CD14-positive monocyte (primary cell): Measurements from ENCODE around the gene GMDS. TPM values are rescaled to one million over a fixed set of nuclear protein-coding genes. Genes with fewer than 3 reads are reported as not detected.

Experiments
- DNase-seq, 3 donors: peaks; one replicate each; pipeline ENCODE4 v3.0.0-alpha.2; 2011 to 2022
- H2AFZ ChIP-seq: 2 replicates; pipeline ENCODE4 v1.6.0; 2012; ENCODE audit warnings: mild to moderate bottlenecking, low read depth, low read length, inconsistent platforms; ENCODE audit not compliant: insufficient read depth, poor library complexity, severe bottlenecking
- H3K27ac ChIP-seq, 2 donors: 1 replicate in 1 of 2; 2 replicates in 1 of 2; pipeline ENCODE4 v1.5.1; 2012 to 2013; ENCODE audit warnings: low read length in 2 of 2, control low read depth in 1 of 2, inconsistent platforms in 1 of 2, low read depth in 1 of 2, mild to moderate bottlenecking in 1 of 2
- H3K27me3 ChIP-seq, 2 donors: one replicate each; pipeline versions ENCODE4 v1.6.0 to v1.6.1; 2011 to 2013; ENCODE audit warnings: low read length in 2 of 2; ENCODE audit not compliant: control insufficient read depth in 2 of 2, insufficient read depth in 2 of 2
- H3K36me3 ChIP-seq, 2 donors: replicated peaks in 1 of 2; 1 replicate in 1 of 2; 2 replicates in 1 of 2; pipeline versions ENCODE4 v1.5.1 to v1.6.1; 2012 to 2013; ENCODE audit warnings: low read length in 2 of 2, control low read depth in 1 of 2, inconsistent platforms in 1 of 2, mild to moderate bottlenecking in 1 of 2; ENCODE audit not compliant: insufficient read depth in 2 of 2, control insufficient read depth in 1 of 2
- H3K4me1 ChIP-seq, 2 donors: 1 replicate in 1 of 2; 2 replicates in 1 of 2; pipeline versions ENCODE4 v1.5.1 to v1.6.1; 2012 to 2013; ENCODE audit warnings: low read length in 2 of 2, control low read depth in 1 of 2, inconsistent platforms in 1 of 2, mild to moderate bottlenecking in 1 of 2, moderate library complexity in 1 of 2; ENCODE audit not compliant: insufficient read depth in 2 of 2, control insufficient read depth in 1 of 2
- H3K4me2 ChIP-seq: replicated peaks from 2 replicates; pipeline ENCODE3; 2012; ENCODE audit warnings: low read length, moderate library complexity, mild to moderate bottlenecking; ENCODE audit not compliant: poor library complexity, severe bottlenecking; ENCODE audit errors: extremely low read depth
- H3K4me3 ChIP-seq, 3 experiments: fragments of 200-600 bp in 1 of 3; sonication (generic) in 1 of 3; replicated peaks in 1 of 3; 1 replicate in 2 of 3; 2 replicates in 1 of 3; pipeline ENCODE4 v1.5.1; 2011 to 2013; ENCODE audit warnings: low read length in 3 of 3, mild to moderate bottlenecking in 3 of 3, control low read depth in 2 of 3, low read depth in 2 of 3, inconsistent platforms in 1 of 3, moderate library complexity in 1 of 3
- H3K79me2 ChIP-seq: 2 replicates; pipeline ENCODE4 v1.6.0; 2012; ENCODE audit warnings: mild to moderate bottlenecking, control low read depth, inconsistent platforms, low read length, moderate library complexity; ENCODE audit not compliant: insufficient read depth
- H3K9ac ChIP-seq: 2 replicates; pipeline ENCODE4 v1.6.0; 2017; ENCODE audit warnings: low read length, mild to moderate bottlenecking; ENCODE audit not compliant: insufficient read depth, poor library complexity, severe bottlenecking
- H3K9me3 ChIP-seq, 2 donors: replicated peaks in 1 of 2; 1 replicate in 1 of 2; 2 replicates in 1 of 2; pipeline versions ENCODE4 v1.5.1 to v1.6.1; 2012 to 2013; ENCODE audit warnings: low read length in 2 of 2, control low read depth in 1 of 2; ENCODE audit not compliant: control insufficient read depth in 1 of 2, insufficient read depth in 1 of 2
- H4K20me1 ChIP-seq: 2 replicates; pipeline ENCODE4 v1.6.0; 2012; ENCODE audit warnings: mild to moderate bottlenecking, low read length, control low read depth, moderate library complexity; ENCODE audit not compliant: insufficient read depth
- H3K27ac Mint-ChIP-seq, 7 donors: one replicate each; pipeline ENCODE4 v1.8.0; 2020; ENCODE audit warnings: mild to moderate bottlenecking in 7 of 7, mixed read lengths in 7 of 7, moderate library complexity in 6 of 7, inconsistent platforms in 2 of 7
- H3K27me3 Mint-ChIP-seq, 3 donors: one replicate each; pipeline ENCODE4 v1.8.0; 2021 to 2022; ENCODE audit warnings: low read depth in 3 of 3, mild to moderate bottlenecking in 3 of 3, mixed read lengths in 3 of 3, moderate library complexity in 3 of 3, inconsistent platforms in 1 of 3
- H3K36me3 Mint-ChIP-seq, 2 donors: one replicate each; pipeline ENCODE4 v1.8.0; 2020; ENCODE audit warnings: mixed read lengths in 2 of 2, inconsistent platforms in 1 of 2, mild to moderate bottlenecking in 1 of 2
- H3K4me1 Mint-ChIP-seq: one replicate; pipeline ENCODE4 v1.8.0; 2020; ENCODE audit warnings: mild to moderate bottlenecking, mixed read lengths
- H3K4me3 Mint-ChIP-seq, 2 donors: one replicate each; pipeline ENCODE4 v1.8.0; 2020; ENCODE audit warnings: mild to moderate bottlenecking in 2 of 2, mixed read lengths in 2 of 2, moderate library complexity in 1 of 2
- H3K9me3 Mint-ChIP-seq, 7 donors: one replicate each; pipeline ENCODE4 v1.8.0; 2020 to 2022; ENCODE audit warnings: mixed read lengths in 7 of 7, mild to moderate bottlenecking in 6 of 7, moderate library complexity in 6 of 7, inconsistent platforms in 2 of 7
- CTCF ChIP-seq: fragments of 200-600 bp; IDR thresholded peaks from one replicate; pipeline ENCODE4 v1.8.0; 2022; ENCODE audit warnings: antibody characterized with exemption, mild to moderate bottlenecking
- WGBS: methylation state at CpG from one replicate; pipeline ENCODE4 v1.1.5; 2013; ENCODE audit warnings: missing lambda C conversion rate; ENCODE audit not compliant: insufficient coverage; 5-methylcytosine and 5-hydroxymethylcytosine counted together
- intact Hi-C, 2 donors: fragments of 100-400 bp; cut with micrococcal nuclease; formaldehyde crosslinking; loops; one replicate each; pipeline versions ENCODE4 v1.15.0 to v1.15.1; 2023
- polyA plus RNA-seq, 3 donors: library from polyadenylated mRNA; depleted of rRNA in 1 of 3; unstranded in 2 of 3; stranded (reverse) in 1 of 3; fragments of 300-500 nt in 2 of 3; fragments of >200 nt in 1 of 3; fragmentation: Illumina TruSeq in 2 of 3; gene quantifications; 1 replicate in 2 of 3; 2 replicates in 1 of 3; pipeline ENCODE4 v1.2.3, GENCODE V29; 2012 to 2021

Gene GMDS
- polyA plus RNA-seq, 3 donors = 10.5 to 19.9 (median 17.6) TPM

- no peak for DNase-seq
- H3K79me2 ChIP-seq = no peaks in the 10 kb centered on the region
- no peaks in the 10 kb centered on the region for H3K27me3 ChIP-seq
- intact Hi-C loops = no loop called here
- Mint-ChIP-seq H3K4me3 (no peak overlapping the region), H3K27ac (no peak overlapping the region), H3K4me1 (peaks cover 12% of the 10 kb centered on the region), H3K36me3 (peaks cover 3 to 18% of the 10 kb centered on the region in 2 donors), H3K27me3 (peaks cover 0 to 2% (median 0%) of the 10 kb centered on the region in 3 donors), H3K9me3 (no peaks in the 10 kb centered on the region)
- H3K4me2 ChIP-seq = no peak overlapping the region
- H2AFZ ChIP-seq = no peak overlapping the region
- H3K27ac ChIP-seq = no peak overlapping the region
- 97% methylated on average over 4 of the region's 9 CpGs for WGBS
- H3K36me3 ChIP-seq = no peaks in the 10 kb centered on the region
- H3K4me3 ChIP-seq = no peak overlapping the region
- H4K20me1 ChIP-seq = no peaks in the 10 kb centered on the region
- no peak overlapping the region for H3K9ac ChIP-seq
- H3K9me3 ChIP-seq = no peaks in the 10 kb centered on the region
- no peak for TF ChIP-seq CTCF
- H3K4me1 ChIP-seq = peaks cover 4 to 5% of the 10 kb centered on the region in 2 donors
Observed at GRCh38 chr6:2108700-2109306, 136.6 kb downstream of the GMDS start.

- Histone ChIP-seq H3K4me1 (peaks cover 9 to 17% of the 10 kb centered on the region in 2 donors), H4K20me1 (no peaks in the 10 kb centered on the region), H3K9ac (no peak overlapping the region), H3K9me3 (no peaks in the 10 kb centered on the region), H3K4me2 (no peak overlapping the region), H3K27ac (no peak overlapping the region), H3K36me3 (no peaks in the 10 kb centered on the region), H3K27me3 (no peaks in the 10 kb centered on the region), H2AFZ (no peak overlapping the region), H3K4me3 (no peak overlapping the region), H3K79me2 (no peaks in the 10 kb centered on the region)
- Mint-ChIP-seq H3K27me3 (no peaks in the 10 kb centered on the region), H3K27ac (no peak overlapping the region), H3K9me3 (no peaks in the 10 kb centered on the region), H3K4me1 (peaks cover 7% of the 10 kb centered on the region), H3K36me3 (peaks cover 0 to 7% of the 10 kb centered on the region in 2 donors), H3K4me3 (no peak overlapping the region)
- DNase-seq = no peak
- intact Hi-C loops = loop anchor here (2.0 to 5.0 kb wide), 2 partner anchors 500 to 502 kb away; no protein-coding TSS in a partner anchor
- no CpG with 5 or more reads among the region's 1 CpG for WGBS
- TF ChIP-seq CTCF = peak; percentile 43
Observed at GRCh38 chr6:2104524-2104880, 140.9 kb downstream of the GMDS start.
